ENCODE measurements around the gene EDA.
"Not testable (repeated sequence)": the region's sequence is repeated elsewhere in the genome, so short reads cannot be mapped to it uniquely, and the experiment has no call there.

Gene EDA

DNA sequence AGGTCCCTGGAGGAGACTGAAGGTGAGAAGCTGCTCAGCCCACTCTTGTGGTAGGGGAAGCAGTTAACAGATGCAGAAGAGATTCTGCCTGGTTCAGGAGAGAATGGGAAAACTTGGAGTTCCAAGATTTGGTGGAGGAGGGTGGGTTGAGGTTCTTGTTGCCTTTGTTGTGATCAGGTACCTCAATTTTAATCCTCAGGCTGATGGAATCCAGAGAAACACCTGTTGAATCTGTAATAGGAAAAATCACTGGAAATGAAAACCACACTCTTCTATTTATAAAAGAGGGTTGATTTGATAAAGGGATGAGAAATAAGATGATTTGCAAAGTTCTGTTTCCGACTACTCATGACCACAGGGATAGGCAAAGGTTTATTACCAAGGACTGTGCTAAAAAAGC lies 132.1 kb downstream of the EDA start:
- no peak for DNase-seq

GRCh38 chrX:69759921-69760625 lies 144.2 kb downstream of the EDA start:
- DNase-seq, result no peak

- DNase-seq, result no peak
Observed at GRCh38 chrX:69761633-69762032, 145.7 kb downstream of the EDA start.

DNA sequence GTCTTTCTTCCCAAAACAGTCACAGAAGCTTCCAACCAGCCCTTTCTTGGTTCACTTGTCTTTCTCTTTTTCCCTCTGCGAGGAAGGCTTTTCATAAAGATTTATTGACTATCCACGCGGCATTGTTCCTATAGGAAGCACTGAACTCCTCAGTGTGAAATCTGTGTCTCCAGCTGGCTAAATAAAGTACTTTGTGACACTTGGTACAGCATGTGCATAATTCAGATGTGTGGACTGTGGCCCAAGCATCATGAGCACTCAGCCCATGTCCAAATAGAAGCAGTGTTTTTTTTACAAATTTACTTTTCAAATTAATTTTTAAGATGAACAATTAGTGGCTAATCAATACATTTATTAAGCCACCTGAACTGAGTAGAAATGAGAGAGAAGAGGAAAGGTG lies 146.4 kb downstream of the EDA start:
- DNase-seq, result no peak

DNA sequence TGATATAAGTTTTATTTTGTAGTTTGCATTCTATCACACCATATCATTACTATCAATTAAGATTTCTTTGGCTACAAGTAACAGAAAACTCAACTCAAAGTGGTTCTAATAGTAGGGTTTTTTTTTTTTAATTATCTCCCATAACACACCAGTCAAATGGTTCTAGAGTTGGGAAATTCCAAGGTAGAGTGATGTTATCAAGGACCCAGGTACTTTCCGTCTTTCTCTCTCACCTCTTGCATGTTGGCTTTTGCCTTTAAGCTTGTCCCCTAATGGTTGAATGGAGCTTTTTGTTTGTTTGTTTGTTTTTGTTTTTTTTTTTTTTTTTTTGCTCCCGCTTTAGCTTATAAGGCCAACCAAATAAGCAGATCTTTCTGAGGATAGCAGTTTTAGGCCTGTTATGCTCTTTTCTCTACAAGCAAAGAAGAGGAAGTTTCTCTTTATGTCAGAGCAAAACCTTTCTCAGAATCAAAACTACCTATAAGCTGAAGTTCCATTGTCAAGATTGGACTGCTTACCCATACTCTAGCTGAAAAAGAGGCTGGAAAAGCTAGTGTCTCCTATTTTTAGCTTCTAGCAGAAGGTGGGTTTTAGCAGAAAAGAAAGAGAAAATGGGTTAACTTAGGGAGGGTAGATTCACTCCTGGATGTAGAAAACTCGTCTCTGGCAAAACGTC lies 177.5 kb downstream of the EDA start:
- no peak for DNase-seq

DNA sequence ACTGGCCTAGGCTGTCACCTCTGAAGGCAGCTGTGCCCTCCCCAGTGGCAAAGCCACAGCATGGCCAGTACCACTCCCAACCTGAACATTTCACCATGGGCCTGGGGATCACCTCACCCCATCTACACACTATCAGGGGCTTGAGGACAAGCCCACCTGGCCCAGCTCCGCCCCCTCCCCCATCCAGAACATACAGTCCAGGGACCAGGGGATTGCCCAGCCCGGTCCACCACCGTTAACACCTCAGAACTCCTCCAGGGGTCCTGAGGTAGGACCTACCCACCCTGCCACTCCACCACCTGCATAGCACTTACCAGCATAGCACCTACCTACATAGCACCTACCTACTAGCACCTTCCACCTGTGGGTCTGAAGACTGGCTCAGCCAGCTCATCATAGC lies 179.8 kb downstream of the EDA start:
- no peak for DNase-seq

GRCh38 chrX:69807400-69807799 lies 191.5 kb downstream of the EDA start:
- DNase-seq, result no peak

DNA sequence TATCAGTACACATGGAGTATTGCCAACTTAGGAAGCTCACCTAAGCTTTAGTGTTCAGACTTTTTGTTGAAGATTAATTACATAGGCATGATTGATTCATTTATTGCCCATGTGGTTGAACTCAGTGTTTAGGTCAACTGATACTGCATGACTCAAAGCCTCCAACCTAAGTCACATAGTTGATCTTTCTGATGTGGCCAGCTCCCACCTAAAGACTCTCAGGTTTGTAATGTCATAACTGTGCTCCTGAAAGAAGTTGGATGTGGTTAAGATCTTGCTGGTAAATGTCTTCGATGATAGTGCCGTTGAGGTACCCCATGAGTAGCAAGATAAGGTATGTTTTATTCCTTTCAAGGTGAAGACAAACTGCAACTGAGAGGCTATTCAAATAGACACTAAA lies 192.5 kb downstream of the EDA start:
- DNase-seq, result no peak

GRCh38 chrX:69813677-69814076 lies 197.8 kb downstream of the EDA start:
- DNase-seq, result no peak

- no peak for DNase-seq
Observed at GRCh38 chrX:69815063-69815462, 199.2 kb downstream of the EDA start.

DNA sequence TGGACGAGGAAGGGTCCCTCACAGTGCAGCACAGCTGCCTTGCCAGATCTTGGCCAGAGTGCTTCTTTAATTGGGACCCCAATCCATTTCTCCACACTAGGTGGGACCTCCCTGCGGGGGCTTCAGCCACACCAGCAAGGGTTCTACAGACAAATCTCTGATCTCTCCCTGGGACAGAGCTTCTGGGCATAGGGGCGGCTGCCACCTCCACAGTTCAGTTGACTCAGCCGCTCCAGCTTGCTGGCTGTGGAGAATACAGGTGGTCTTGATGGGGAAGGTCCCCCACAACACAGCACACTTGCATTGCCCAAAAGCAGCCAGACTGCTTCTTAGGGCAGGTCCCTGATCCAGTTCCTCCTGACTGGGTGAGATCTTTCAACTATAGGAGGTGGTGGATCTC lies 199.6 kb downstream of the EDA start:
- no peak for DNase-seq

DNA sequence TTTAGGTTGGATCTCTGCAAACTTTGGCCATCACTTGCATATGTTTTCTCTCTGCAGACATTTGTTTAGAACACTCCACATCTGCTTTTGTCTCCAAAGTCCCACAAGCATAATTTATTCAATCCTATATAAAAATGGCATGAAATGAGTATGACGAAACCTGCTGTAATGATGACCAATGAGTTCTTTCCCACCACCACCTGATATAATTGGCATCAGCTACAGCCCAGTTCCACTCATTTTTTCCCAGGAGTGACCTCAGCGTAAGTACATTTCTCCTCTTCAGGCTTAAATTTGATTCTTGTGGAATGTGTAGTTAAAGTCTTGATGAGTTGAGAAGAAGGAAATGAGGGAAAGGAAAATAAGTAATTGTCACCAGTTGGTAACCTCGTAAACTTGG lies 228.7 kb downstream of the EDA start:
- DNase-seq, result no peak

DNA sequence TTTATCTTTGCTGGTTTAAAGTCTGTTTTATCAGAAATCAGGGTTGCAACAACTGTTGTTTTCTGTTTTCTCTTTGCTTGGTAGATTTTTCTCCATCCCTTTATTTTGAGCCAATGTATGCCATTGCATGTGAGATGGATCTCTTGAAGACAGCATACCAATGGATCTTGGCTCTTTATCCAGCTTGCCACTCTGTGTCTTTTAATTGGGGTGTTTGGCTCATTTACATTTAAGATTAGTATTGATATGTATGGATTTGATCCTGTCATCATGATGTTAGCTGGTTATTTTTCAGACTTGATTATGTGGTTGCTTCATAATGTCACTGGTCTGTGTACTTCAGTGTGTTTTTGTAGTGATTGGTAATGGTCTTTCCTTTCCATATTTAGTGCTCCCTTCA lies 244.1 kb downstream of the EDA start:
- not testable (repeated sequence) for DNase-seq

DNA sequence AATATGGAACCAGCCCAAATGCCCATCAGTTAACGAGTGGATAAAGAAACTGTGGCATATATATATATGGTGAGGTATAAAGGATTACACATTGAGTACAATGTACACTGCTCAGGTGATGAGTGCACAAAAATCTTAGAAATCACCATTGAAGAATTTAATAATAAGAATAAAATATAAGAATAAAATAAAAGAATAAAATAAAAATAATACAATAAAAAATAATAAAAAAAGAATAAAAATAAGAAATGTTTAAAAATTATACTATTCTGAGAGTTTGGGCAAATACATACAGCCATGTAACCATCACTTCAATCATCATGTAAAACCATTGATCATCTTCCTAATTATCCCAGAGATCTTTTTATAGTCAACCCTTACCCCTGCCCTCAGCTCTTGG lies 260.3 kb downstream of the EDA start:
- DNase-seq, result no peak

- no peak for DNase-seq
Observed at GRCh38 chrX:69884210-69884609, 268.3 kb downstream of the EDA start.

DNA sequence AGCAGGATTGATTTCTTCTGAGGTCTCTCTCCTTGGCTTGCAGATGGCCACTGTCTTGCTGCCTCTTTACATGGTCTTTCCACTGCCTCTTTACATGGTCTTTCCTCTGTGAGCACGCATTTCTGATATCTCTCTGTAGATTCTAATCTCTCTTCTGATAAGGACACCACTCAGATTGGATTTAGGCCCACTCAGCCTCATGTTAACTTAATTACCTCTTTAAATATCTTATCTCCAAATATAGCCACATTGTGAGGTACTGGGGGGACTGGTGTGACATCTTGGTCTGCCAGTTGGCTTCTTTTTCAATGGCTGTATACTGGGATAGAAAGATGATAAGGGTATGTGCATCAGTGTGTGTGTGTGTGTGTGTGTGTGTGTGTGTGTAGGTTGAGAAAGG lies 280.1 kb downstream of the EDA start:
- no peak for DNase-seq

- DNase-seq, result no peak
Observed at GRCh38 chrX:69900491-69900890, 284.6 kb downstream of the EDA start.

- no peak for DNase-seq
Observed at GRCh38 chrX:69906447-69906846, 290.5 kb downstream of the EDA start.

DNA sequence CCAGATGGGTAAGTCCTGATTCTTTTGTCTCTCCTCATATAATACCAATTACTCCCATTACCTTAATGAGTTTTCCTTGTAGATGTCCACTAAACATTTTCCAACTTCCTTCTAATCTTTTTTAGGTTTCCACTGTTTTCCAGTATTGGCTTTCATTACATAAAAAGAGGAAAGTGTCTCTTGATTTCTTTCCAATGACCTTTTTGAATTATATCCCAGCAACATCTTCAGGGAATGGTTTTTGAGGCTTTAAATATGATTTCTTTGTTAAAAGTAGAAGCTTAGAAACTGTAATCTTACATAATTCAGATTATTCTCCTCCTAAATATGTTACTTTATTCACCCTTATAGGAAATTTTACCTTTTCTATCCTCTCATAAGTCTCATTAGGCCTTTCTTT lies 298.9 kb downstream of the EDA start:
- no peak for DNase-seq

GRCh38 chrX:69919749-69920148 lies 303.8 kb downstream of the EDA start:
- no peak for DNase-seq

GRCh38 chrX:69932323-69932722 lies 316.4 kb downstream of the EDA start:
- no peak for DNase-seq

GRCh38 chrX:69948276-69948797 lies 332.4 kb downstream of the EDA start:
- no peak for DNase-seq

- no peak for DNase-seq
Observed at GRCh38 chrX:69951753-69952152, 335.8 kb downstream of the EDA start.

DNA sequence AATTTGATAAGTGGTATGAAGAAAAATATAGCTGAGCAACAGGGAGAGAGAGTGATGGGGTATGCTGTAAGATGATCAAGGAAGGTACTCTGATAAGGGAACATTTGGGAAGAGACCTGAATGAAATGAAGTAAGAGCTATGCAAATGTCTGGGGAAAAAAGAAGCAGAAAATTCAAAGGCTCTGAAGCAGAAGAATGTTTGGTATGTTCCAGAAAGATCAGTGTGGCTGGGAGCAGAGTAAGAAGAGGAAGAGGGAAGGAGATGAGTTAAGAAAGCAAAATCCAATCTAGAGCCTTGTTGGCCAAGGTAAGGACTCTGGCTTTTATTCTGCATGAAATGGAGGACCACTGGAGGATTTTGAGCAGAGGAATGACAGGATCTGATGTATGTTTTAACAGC lies 343.8 kb downstream of the EDA start:
- DNase-seq, result no peak

All from NCI-H510A treated with DMSO at 0.1 percent for 48 hours (cell line).